ENCODE results near the gene BMPR2.

DNA sequence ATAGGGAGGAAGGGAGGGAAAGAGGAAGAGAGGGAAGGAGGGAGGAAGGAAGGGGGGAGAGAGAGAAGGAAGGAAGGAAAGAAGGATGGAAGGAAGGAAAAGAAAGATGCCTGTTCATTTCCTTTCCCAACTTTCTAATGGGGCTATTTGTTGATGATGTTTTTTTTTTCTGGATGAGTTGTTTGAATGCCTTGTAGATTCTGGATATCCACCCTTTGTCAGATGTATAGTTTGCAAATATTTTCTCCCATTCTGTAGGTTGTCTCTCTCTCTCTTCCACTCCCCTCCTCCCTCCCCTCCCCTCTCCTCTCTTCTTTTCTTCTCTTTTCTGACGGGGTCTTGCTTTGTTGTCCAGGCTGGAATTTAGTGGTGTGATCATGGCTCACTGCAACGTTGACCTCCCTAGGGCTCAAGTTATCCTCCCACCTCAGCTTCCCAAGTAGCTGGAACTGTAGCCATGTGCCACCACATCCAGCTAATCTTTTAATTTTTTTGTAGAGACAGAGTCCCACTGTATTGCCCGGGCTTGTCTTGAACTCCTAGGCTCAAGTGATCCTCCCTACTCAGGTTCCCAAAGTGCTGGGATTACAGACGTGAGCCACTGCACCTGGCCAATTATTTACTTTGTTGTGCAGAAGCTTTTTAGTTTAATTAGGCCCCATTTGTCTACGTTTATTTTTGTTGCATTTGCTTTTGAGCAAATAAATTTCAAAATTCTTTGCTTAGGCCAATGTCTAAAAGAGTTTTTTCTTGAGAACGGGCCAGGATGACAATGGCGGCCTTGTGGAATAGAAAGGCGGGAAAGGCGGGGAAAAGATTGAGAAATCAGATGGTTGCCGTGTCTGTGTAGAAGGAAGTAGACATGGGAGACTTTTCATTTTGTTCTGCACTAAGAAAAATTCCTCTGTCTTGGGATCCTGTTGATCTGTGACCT lies 201.4 kb downstream of the BMPR2 start:
- TF ChIP-seq, protein P1, sequence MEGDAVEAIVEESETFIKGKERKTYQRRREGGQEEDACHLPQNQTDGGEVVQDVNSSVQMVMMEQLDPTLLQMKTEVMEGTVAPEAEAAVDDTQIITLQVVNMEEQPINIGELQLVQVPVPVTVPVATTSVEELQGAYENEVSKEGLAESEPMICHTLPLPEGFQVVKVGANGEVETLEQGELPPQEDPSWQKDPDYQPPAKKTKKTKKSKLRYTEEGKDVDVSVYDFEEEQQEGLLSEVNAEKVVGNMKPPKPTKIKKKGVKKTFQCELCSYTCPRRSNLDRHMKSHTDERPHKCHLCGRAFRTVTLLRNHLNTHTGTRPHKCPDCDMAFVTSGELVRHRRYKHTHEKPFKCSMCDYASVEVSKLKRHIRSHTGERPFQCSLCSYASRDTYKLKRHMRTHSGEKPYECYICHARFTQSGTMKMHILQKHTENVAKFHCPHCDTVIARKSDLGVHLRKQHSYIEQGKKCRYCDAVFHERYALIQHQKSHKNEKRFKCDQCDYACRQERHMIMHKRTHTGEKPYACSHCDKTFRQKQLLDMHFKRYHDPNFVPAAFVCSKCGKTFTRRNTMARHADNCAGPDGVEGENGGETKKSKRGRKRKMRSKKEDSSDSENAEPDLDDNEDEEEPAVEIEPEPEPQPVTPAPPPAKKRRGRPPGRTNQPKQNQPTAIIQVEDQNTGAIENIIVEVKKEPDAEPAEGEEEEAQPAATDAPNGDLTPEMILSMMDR (IDR thresholded peaks at IDR 0.05), result no peak
- no peak for TF ChIP-seq EP300 (IDR thresholded peaks at IDR 0.05)
- TF ChIP-seq POLR2A (IDR thresholded peaks at IDR 0.05), result no peak

Data from sigmoid colon (tissue), 4 donors.